ENCODE results near the gene LGR4.

DNA sequence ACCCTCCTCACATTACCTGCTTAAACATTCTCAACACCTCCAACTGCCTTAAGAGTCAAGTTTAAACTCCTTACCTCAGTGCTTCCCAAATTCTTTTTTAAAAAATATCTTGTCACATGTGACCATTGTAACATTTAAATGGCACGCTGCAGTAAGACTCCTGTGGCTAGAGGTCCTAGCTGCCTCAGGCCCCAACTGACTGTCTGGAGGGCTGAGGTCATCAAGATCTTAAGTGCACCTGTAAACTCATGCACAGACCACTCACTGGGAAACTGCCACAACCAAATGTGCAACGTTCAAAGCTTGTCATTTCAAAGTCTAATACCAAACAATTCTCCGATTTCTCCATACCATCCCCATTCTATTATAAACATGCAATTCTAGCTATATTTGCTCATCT lies 93.1 kb downstream of the LGR4 start:
- TF ChIP-seq TAF1 (IDR thresholded peaks at IDR 0.05; ENCODE audit: low read depth, low read length): no peak
- TF ChIP-seq PAX5 (IDR thresholded peaks at IDR 0.05; ENCODE audit: insufficient read depth, low read length, severe bottlenecking): no peak
- no peak for TF ChIP-seq POLR2A (IDR thresholded peaks at IDR 0.05; ENCODE audit: low read depth, low read length)
- no peak for TF ChIP-seq POU2F2 (IDR thresholded peaks at IDR 0.05; ENCODE audit: low read depth, low read length)
